GM18505 (cell line): ENCODE data around the gene ASPN.

ENCODE experiments used
- ATAC-seq: cut with Tn5 transposase; IDR thresholded peaks from one replicate; pipeline ENCODE4 v1.9.1; 2021; ENCODE audit not compliant: unreplicated experiment
- POLR2A ChIP-seq: IDR thresholded peaks from 4 replicates; pipeline ENCODE4 v1.6.1; 2011; ENCODE audit warnings: borderline replicate concordance; ENCODE audit not compliant: insufficient read depth, insufficient read length; ENCODE audit errors: extremely low read depth

The ASPN gene

GRCh38 chr9:92492781-92493401 lies 10.6 kb upstream of the ASPN start:
- no peak for ATAC-seq
- no peak for TF ChIP-seq POLR2A

- no peak for ATAC-seq
- no peak for TF ChIP-seq POLR2A
Measured at GRCh38 chr9:92488681-92489550, 6.6 kb upstream of the ASPN start.

GRCh38 chr9:92486371-92486770 lies 4.1 kb upstream of the ASPN start:
- ATAC-seq, result no peak
- TF ChIP-seq POLR2A, result no peak

- ATAC-seq, result no peak
- no peak for TF ChIP-seq POLR2A
Measured at GRCh38 chr9:92484563-92484962, 2.3 kb upstream of the ASPN start.

- ATAC-seq, result no peak
Measured at GRCh38 chr9:92483627-92484545, 1.6 kb upstream of the ASPN start.

GRCh38 chr9:92482805-92483204 lies 499 bp upstream of the ASPN start:
- ATAC-seq, result no peak
- TF ChIP-seq POLR2A, result no peak

More at GRCh38 chr9:92483627-92484545, 1.6 kb upstream of the ASPN start:
- TF ChIP-seq POLR2A, result no peak

- ATAC-seq, result no peak
Measured at GRCh38 chr9:92480986-92481633, 1.2 kb downstream of the ASPN start.

GRCh38 chr9:92480291-92480771 lies 2.0 kb downstream of the ASPN start:
- ATAC-seq, result no peak

More at GRCh38 chr9:92480986-92481633, 1.2 kb downstream of the ASPN start:
- no peak for TF ChIP-seq POLR2A

GRCh38 chr9:92479346-92479745 lies 3.0 kb downstream of the ASPN start:
- TF ChIP-seq POLR2A, result no peak

More at GRCh38 chr9:92480291-92480771, 2.0 kb downstream of the ASPN start:
- TF ChIP-seq POLR2A, result no peak

GRCh38 chr9:92478783-92479182 lies 3.5 kb downstream of the ASPN start:
- no peak for ATAC-seq
- TF ChIP-seq POLR2A, result no peak

More at GRCh38 chr9:92479346-92479745, 3.0 kb downstream of the ASPN start:
- ATAC-seq, result no peak

- no peak for ATAC-seq
- no peak for TF ChIP-seq POLR2A
Measured at GRCh38 chr9:92476962-92477361, 5.3 kb downstream of the ASPN start.

- no peak for TF ChIP-seq POLR2A
- no peak for ATAC-seq
Measured at GRCh38 chr9:92474587-92474986, 7.7 kb downstream of the ASPN start.

- no peak for ATAC-seq
- TF ChIP-seq POLR2A, result no peak
Measured at GRCh38 chr9:92468206-92468605, 14.1 kb downstream of the ASPN start.

- TF ChIP-seq POLR2A, result no peak
- ATAC-seq, result no peak
Measured at GRCh38 chr9:92467511-92467910, 14.8 kb downstream of the ASPN start.
